H9 (cell line): Measurements from ENCODE around the gene HHLA2. TPM values are rescaled to one million over a fixed set of nuclear protein-coding genes. Genes with fewer than 3 reads are reported as not detected.

Experiments used
- DNase-seq: peaks from one replicate; pipeline ENCODE4 v3.0.0-alpha.2; 2017
- H2AFZ ChIP-seq: one replicate; pipeline ENCODE4 v1.6.1; 2013; ENCODE audit warnings: mild to moderate bottlenecking, low read length, control low read depth, moderate library complexity
- H2AK5ac ChIP-seq: 2 replicates; pipeline ENCODE4 v1.6.1; 2013; ENCODE audit warnings: low read length, control low read depth, mixed read lengths; ENCODE audit not compliant: insufficient read length
- H2BK120ac ChIP-seq: one replicate; pipeline ENCODE4 v1.6.1; 2013; ENCODE audit warnings: low read depth, mild to moderate bottlenecking, low read length, control low read depth, inconsistent platforms; ENCODE audit not compliant: poor library complexity, severe bottlenecking
- H2BK12ac ChIP-seq: 2 replicates; pipeline ENCODE4 v1.6.1; 2013; ENCODE audit warnings: low read length, control low read depth, mixed read lengths, low read depth; ENCODE audit not compliant: insufficient read length
- H2BK15ac ChIP-seq: 2 replicates; pipeline ENCODE4 v1.6.1; 2013; ENCODE audit warnings: low read depth, low read length, control low read depth
- H2BK20ac ChIP-seq: one replicate; pipeline ENCODE4 v1.6.1; 2013; ENCODE audit warnings: low read depth, mild to moderate bottlenecking, low read length, control low read depth, inconsistent platforms; ENCODE audit not compliant: poor library complexity, severe bottlenecking
- H2BK5ac ChIP-seq: 2 replicates; pipeline ENCODE4 v1.6.1; 2013; ENCODE audit warnings: low read length, control low read depth, mixed read lengths; ENCODE audit not compliant: insufficient read length
- H3K14ac ChIP-seq: 2 replicates; pipeline ENCODE4 v1.6.1; 2013; ENCODE audit warnings: low read length, control low read depth; ENCODE audit not compliant: insufficient read depth
- H3K18ac ChIP-seq: 2 replicates; pipeline ENCODE4 v1.6.1; 2013; ENCODE audit warnings: low read depth, mild to moderate bottlenecking, mixed read lengths, low read length, control low read depth; ENCODE audit not compliant: insufficient read length
- H3K23ac ChIP-seq: 2 replicates; pipeline ENCODE4 v1.6.1; 2013; ENCODE audit warnings: low read length, control low read depth, mixed read lengths, low read depth; ENCODE audit not compliant: insufficient read length
- H3K23me2 ChIP-seq: 2 replicates; pipeline ENCODE4 v1.6.1; 2013; ENCODE audit warnings: low read depth, mild to moderate bottlenecking, mixed read lengths, low read length, control low read depth; ENCODE audit not compliant: insufficient read length, poor library complexity, severe bottlenecking
- H3K27ac ChIP-seq: 2 replicates; pipeline ENCODE4 v1.5.1; 2013; ENCODE audit warnings: low read length, control low read depth, mixed read lengths, low read depth; ENCODE audit not compliant: insufficient read length
- H3K27me3 ChIP-seq: 2 replicates; pipeline ENCODE4 v1.6.1; 2013; ENCODE audit warnings: low read length, control low read depth, inconsistent platforms; ENCODE audit not compliant: insufficient read depth
- H3K4ac ChIP-seq: 2 replicates; pipeline ENCODE4 v1.6.1; 2013; ENCODE audit warnings: low read depth, mild to moderate bottlenecking, control low read depth, inconsistent platforms, low read length, moderate library complexity
- H3K4me1 ChIP-seq: 2 replicates; pipeline ENCODE4 v1.6.1; 2013; ENCODE audit warnings: low read length, control low read depth, inconsistent platforms; ENCODE audit not compliant: insufficient read depth
- H3K4me2 ChIP-seq: 2 replicates; pipeline ENCODE4 v1.6.1; 2013; ENCODE audit warnings: low read length, control low read depth, mixed read lengths; ENCODE audit not compliant: insufficient read length, insufficient read depth
- H3K56ac ChIP-seq: 2 replicates; pipeline ENCODE4 v1.6.1; 2013; ENCODE audit warnings: low read depth, mild to moderate bottlenecking, mixed read lengths, low read length, control low read depth; ENCODE audit not compliant: insufficient read length
- H3K79me1 ChIP-seq: 2 replicates; pipeline ENCODE4 v1.6.1; 2013; ENCODE audit warnings: low read depth, mild to moderate bottlenecking, moderate library complexity, low read length, control low read depth, inconsistent platforms; ENCODE audit not compliant: insufficient read depth, poor library complexity, severe bottlenecking
- H3K79me2 ChIP-seq: 2 replicates; pipeline ENCODE4 v1.6.1; 2013; ENCODE audit warnings: low read length, control low read depth, inconsistent platforms; ENCODE audit not compliant: insufficient read depth
- H3K9ac ChIP-seq: 2 replicates; pipeline ENCODE4 v1.6.1; 2013; ENCODE audit warnings: low read length, control low read depth, mixed read lengths; ENCODE audit not compliant: insufficient read length; ENCODE audit errors: extremely low read depth
- H3K9me3 ChIP-seq: one replicate; pipeline ENCODE4 v1.6.1; 2013; ENCODE audit warnings: low read depth, low read length, inconsistent platforms; ENCODE audit not compliant: control insufficient read depth
- H3T11ph ChIP-seq: one replicate; pipeline ENCODE4 v1.6.1; 2013; ENCODE audit warnings: mild to moderate bottlenecking, low read length, control low read depth, inconsistent platforms
- H4K20me1 ChIP-seq: one replicate; pipeline ENCODE4 v1.6.1; 2013; ENCODE audit not compliant: control insufficient read depth, insufficient read length, insufficient read depth
- H4K5ac ChIP-seq: 2 replicates; pipeline ENCODE4 v1.6.1; 2013; ENCODE audit warnings: low read depth, mild to moderate bottlenecking, mixed read lengths, low read length, control low read depth; ENCODE audit not compliant: insufficient read length
- H4K8ac ChIP-seq: replicated peaks from 2 replicates; pipeline ENCODE4 v1.6.1; 2013; ENCODE audit warnings: low read length, control low read depth, mixed read lengths, low read depth; ENCODE audit not compliant: insufficient read length
- H4K91ac ChIP-seq: 2 replicates; pipeline ENCODE4 v1.6.1; 2013; ENCODE audit warnings: low read depth, mild to moderate bottlenecking, moderate library complexity, mixed read lengths, low read length, control low read depth; ENCODE audit not compliant: insufficient read length
- H3K27ac Mint-ChIP-seq, 3 experiments: 2 replicates in 2 of 3; 3 replicates in 1 of 3; pipeline ENCODE4 v1.8.0; 2020 to 2021; ENCODE audit warnings: mixed read lengths in 3 of 3, mild to moderate bottlenecking in 1 of 3, moderate library complexity in 1 of 3
- H3K27me3 Mint-ChIP-seq: 2 replicates; pipeline ENCODE4 v1.8.0; 2021; ENCODE audit warnings: low read depth, mild to moderate bottlenecking, moderate library complexity, mixed read lengths
- H3K36me3 Mint-ChIP-seq, 3 experiments: 2 replicates in 2 of 3; 3 replicates in 1 of 3; pipeline ENCODE4 v1.8.0; 2020 to 2021; ENCODE audit warnings: low read depth in 3 of 3, mixed read lengths in 3 of 3; ENCODE audit not compliant: insufficient read depth in 1 of 3
- H3K4me1 Mint-ChIP-seq, 2 experiments: 2 replicates each; pipeline ENCODE4 v1.8.0; 2020; ENCODE audit warnings: mixed read lengths in 2 of 2
- H3K4me3 Mint-ChIP-seq, 2 experiments: 2 replicates in 1 of 2; 3 replicates in 1 of 2; pipeline ENCODE4 v1.8.0; 2020 to 2021; ENCODE audit warnings: mild to moderate bottlenecking in 2 of 2, mixed read lengths in 2 of 2, moderate library complexity in 1 of 2
- H3K9me3 Mint-ChIP-seq, 2 experiments: 2 replicates in 1 of 2; 3 replicates in 1 of 2; pipeline ENCODE4 v1.8.0; 2020; ENCODE audit warnings: mild to moderate bottlenecking in 2 of 2, mixed read lengths in 2 of 2, moderate library complexity in 1 of 2
- WGBS: extraction: QIAGEN DNeasy Blood & Tissue Kit; methylation state at CpG from one replicate; pipeline ENCODE4 v1.1.7; 2013; ENCODE audit warnings: missing lambda C conversion rate, low lambda C conversion rate, mixed read lengths; ENCODE audit not compliant: insufficient read length; ENCODE audit errors: extremely low coverage; 5-methylcytosine and 5-hydroxymethylcytosine counted together
- total RNA-seq: library from RNA; stranded (reverse); gene quantifications from 2 replicates; pipeline ENCODE4 v1.2.1, GENCODE V29; 2021
- TF ChIP-seq, protein P1 (sequence below): fragments of 200-600 bp; sonication (generic); conservative IDR thresholded peaks from 3 replicates; pipeline ENCODE4 v1.8.0; 2021; ENCODE audit warnings: antibody characterized with exemption, mild to moderate bottlenecking

Gene HHLA2
- total RNA-seq, 1 experiment from 2014 or later = not detected

DNA sequence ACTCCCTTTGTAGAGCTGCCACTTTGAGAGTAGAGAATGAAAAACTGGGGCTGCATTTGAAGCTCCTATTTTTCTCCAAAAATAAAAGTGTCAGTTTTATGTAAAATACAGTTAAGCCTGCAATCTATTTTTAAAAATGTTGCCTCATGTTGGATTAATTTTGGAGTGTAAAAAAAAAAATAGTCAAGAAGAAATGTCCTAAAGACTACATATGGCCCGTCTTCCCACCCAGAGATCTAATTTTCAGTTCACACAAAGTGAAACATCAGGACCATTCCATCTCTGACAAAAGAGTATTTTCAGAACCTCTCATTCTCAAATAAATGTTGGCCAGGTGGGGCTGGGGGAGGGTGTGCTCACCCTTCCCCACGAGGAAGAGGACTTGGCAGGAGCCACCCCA is 62.7 kb downstream of the HHLA2 start:
- Mint-ChIP-seq H3K27ac (no peak overlapping the region), H3K4me3 (no peak overlapping the region), H3K9me3 (no peaks in the 10 kb centered on the region; a peak in 1 of 5 replicates), H3K36me3 (no peaks in the 10 kb centered on the region; a peak in 1 of 7 replicates), H3K27me3 (no peaks in the 10 kb centered on the region), H3K4me1 (no peaks in the 10 kb centered on the region)
- no peak for DNase-seq
- WGBS = no CpG with 5 or more reads among the region's 2 CpGs
- Histone ChIP-seq H4K20me1 (no peaks in the 10 kb centered on the region), H3K27me3 (no peaks in the 10 kb centered on the region), H3K18ac (no peak overlapping the region), H2BK20ac (no peak overlapping the region), H2BK5ac (no peak overlapping the region), H3K56ac (no peak overlapping the region), H4K8ac (no peak overlapping the region), H2AFZ (no peak overlapping the region), H3K9ac (no peak overlapping the region), H3K23me2 (no peaks in the 10 kb centered on the region), H3K9me3 (no peaks in the 10 kb centered on the region), H3K27ac (no peak overlapping the region), H2AK5ac (no peak overlapping the region), H3K14ac (no peak overlapping the region), H4K5ac (no peak overlapping the region), H2BK15ac (no peak overlapping the region), H4K91ac (no peak overlapping the region), H3K4ac (no peak overlapping the region), H3K4me2 (no peak overlapping the region), H3T11ph (no peak overlapping the region), H3K79me2 (no peaks in the 10 kb centered on the region), H2BK12ac (no peak overlapping the region), H3K4me1 (no peaks in the 10 kb centered on the region), H3K23ac (no peak overlapping the region), H3K79me1 (no peaks in the 10 kb centered on the region), H2BK120ac (no peak overlapping the region)
- TF ChIP-seq, protein P1, sequence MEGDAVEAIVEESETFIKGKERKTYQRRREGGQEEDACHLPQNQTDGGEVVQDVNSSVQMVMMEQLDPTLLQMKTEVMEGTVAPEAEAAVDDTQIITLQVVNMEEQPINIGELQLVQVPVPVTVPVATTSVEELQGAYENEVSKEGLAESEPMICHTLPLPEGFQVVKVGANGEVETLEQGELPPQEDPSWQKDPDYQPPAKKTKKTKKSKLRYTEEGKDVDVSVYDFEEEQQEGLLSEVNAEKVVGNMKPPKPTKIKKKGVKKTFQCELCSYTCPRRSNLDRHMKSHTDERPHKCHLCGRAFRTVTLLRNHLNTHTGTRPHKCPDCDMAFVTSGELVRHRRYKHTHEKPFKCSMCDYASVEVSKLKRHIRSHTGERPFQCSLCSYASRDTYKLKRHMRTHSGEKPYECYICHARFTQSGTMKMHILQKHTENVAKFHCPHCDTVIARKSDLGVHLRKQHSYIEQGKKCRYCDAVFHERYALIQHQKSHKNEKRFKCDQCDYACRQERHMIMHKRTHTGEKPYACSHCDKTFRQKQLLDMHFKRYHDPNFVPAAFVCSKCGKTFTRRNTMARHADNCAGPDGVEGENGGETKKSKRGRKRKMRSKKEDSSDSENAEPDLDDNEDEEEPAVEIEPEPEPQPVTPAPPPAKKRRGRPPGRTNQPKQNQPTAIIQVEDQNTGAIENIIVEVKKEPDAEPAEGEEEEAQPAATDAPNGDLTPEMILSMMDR = no peak
